Ascending aorta (tissue), 2 donors: Measurements from ENCODE around the gene CFAP73. TPM values are rescaled to one million over a fixed set of nuclear protein-coding genes. Genes with fewer than 3 reads are reported as not detected.

ENCODE experiments used
- DNase-seq, 2 donors: peaks; one replicate each; pipeline ENCODE4 v3.0.0-alpha.2; 2019; ENCODE audit warnings: low spot score in 2 of 2
- H3K27ac ChIP-seq, 2 donors: fragments of 200-600 bp; sonication (generic); one replicate each; pipeline ENCODE4 v1.5.1; 2016 to 2017; ENCODE audit warnings: mild to moderate bottlenecking in 1 of 2
- H3K27me3 ChIP-seq: fragments of 200-600 bp; sonication (generic); one replicate; pipeline ENCODE4 v1.5.1; 2017
- H3K36me3 ChIP-seq, 2 donors: fragments of 200-600 bp; sonication (generic); one replicate each; pipeline ENCODE4 v1.5.1; 2016
- H3K4me1 ChIP-seq, 2 donors: fragments of 200-600 bp; sonication (generic); one replicate each; pipeline ENCODE4 v1.5.1; 2016 to 2017; ENCODE audit warnings: mild to moderate bottlenecking in 1 of 2
- H3K4me3 ChIP-seq, 2 donors: fragments of 200-600 bp; sonication (generic); one replicate each; pipeline ENCODE4 v1.5.1; 2016 to 2017; ENCODE audit warnings: mild to moderate bottlenecking in 1 of 2
- H3K9me3 ChIP-seq, 2 donors: fragments of 200-600 bp; sonication (generic); one replicate each; pipeline ENCODE4 v1.5.1; 2016
- CTCF ChIP-seq, 3 experiments: fragments of 200-600 bp in 2 of 3; fragments of 450-650 bp in 1 of 3; sonication (generic) in 2 of 3; IDR thresholded peaks; one replicate each; pipeline ENCODE4 v1.5.1; 2016 to 2019; ENCODE audit warnings: antibody characterized with exemption in 3 of 3, mild to moderate bottlenecking in 1 of 3, moderate library complexity in 1 of 3
- intact Hi-C: fragments of 100-400 bp; cut with DNase I; formaldehyde crosslinking; loops from one replicate; pipeline ENCODE4 v1.15.1; 2023
- total RNA-seq: library from RNA; depleted of rRNA; stranded (reverse); fragments of >200 nt; gene quantifications from one replicate; pipeline ENCODE4 v1.1.0, GENCODE V29; 2016

Gene CFAP73
- total RNA-seq, 1 donor from 2014 or later, result not detected

GRCh38 chr12:113195598-113195997 lies 46.1 kb downstream of the CFAP73 start:
- DNase-seq, result no peak
- Histone ChIP-seq H3K27ac (peak overlapping the region; percentile 78 to 88), H3K36me3 (peaks cover 5 to 13% of the 10 kb centered on the region in 2 donors), H3K27me3 (no peaks in the 10 kb centered on the region), H3K4me1 (peaks cover 9 to 21% of the 10 kb centered on the region in 2 donors), H3K4me3 (no peak overlapping the region), H3K9me3 (no peaks in the 10 kb centered on the region)
- intact Hi-C loops, result loop anchor here (2.0 kb wide), 1 partner anchor 139 kb away; the partner anchor contains the start of gene SLC8B1
- no peak for TF ChIP-seq CTCF (IDR thresholded peaks at IDR 0.05)

DNA sequence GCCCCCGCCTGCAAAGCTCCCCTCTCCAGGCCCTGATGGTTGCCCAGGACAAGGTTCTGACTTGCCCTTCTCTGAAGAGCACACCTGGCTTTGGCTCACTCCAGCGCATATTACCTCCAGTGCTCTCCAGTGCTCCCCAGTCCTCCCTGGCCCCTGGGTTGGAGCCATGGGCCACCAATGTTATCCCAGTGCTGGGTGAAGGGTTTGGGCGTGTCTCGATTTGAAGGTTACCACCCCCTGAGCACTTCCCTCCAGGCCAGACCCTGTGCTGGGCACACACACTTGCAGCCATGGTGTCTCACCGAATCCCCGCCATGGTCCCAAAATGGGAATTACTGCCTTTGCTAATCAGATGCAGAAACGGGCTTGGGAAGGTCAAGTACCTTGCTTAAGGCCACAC lies 47.1 kb downstream of the CFAP73 start:
- DNase-seq, result no peak
- H3K27me3 ChIP-seq, result no peaks in the 10 kb centered on the region
- no peak overlapping the region for H3K4me3 ChIP-seq
- intact Hi-C loops, result loop anchor here (2.0 kb wide), 3 partner anchors 18 to 102 kb away; no protein-coding TSS in a partner anchor
- TF ChIP-seq CTCF (IDR thresholded peaks at IDR 0.05), result no peak
- H3K27ac ChIP-seq, result peak overlapping the region; percentile 28 to 37
- H3K36me3 ChIP-seq, result peaks cover 4 to 7% of the 10 kb centered on the region in 2 donors
- peaks cover 9 to 21% of the 10 kb centered on the region in 2 donors for H3K4me1 ChIP-seq
- H3K9me3 ChIP-seq, result no peaks in the 10 kb centered on the region

DNA sequence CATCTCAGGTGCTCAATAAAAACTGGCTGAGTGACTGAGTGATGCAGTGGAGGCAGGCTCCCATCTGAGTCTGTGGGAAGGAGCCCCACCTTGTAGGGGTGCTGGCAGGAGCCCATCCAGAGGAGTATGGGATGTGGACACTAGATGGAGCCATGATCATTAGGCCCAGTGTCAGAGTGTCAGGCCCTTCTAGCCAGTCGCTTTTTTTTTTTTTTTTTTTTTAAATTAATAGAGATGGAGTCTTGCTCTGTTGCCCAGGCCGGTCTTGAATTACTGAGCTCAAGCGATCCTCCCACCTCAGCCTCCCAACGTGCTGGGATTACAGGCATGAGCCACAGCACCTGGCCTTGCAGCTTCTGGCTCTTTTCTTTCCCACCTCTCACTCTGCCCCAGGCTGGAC lies 47.5 kb downstream of the CFAP73 start:
- DNase-seq, result peak in 1 of 2 donors; percentile 90
- Histone ChIP-seq H3K27ac (peak overlapping the region in 1 of 2 donors; percentile 37), H3K4me1 (peaks cover 9 to 21% of the 10 kb centered on the region in 2 donors), H3K4me3 (no peak overlapping the region), H3K27me3 (no peaks in the 10 kb centered on the region), H3K36me3 (peaks cover under 1 to 3% of the 10 kb centered on the region in 2 donors), H3K9me3 (no peaks in the 10 kb centered on the region)
- peak; percentile 49 to 76 (median 68) for TF ChIP-seq CTCF (IDR thresholded peaks at IDR 0.05)
- intact Hi-C loops, result loop anchor here (1.0 to 2.0 kb wide), 4 partner anchors 18 to 102 kb away; no protein-coding TSS in a partner anchor

- Histone ChIP-seq H3K4me3 (no peak overlapping the region), H3K36me3 (no peaks in the 10 kb centered on the region), H3K27ac (no peak overlapping the region), H3K27me3 (no peaks in the 10 kb centered on the region), H3K9me3 (no peaks in the 10 kb centered on the region), H3K4me1 (peaks cover 9 to 21% of the 10 kb centered on the region in 2 donors)
- intact Hi-C loops, result loop anchor here (1.0 to 2.0 kb wide), 4 partner anchors 17 to 101 kb away; no protein-coding TSS in a partner anchor
- DNase-seq, result no peak
- TF ChIP-seq CTCF (IDR thresholded peaks at IDR 0.05), result no peak
Measured at GRCh38 chr12:113197518-113198077, 48.1 kb downstream of the CFAP73 start.

DNA sequence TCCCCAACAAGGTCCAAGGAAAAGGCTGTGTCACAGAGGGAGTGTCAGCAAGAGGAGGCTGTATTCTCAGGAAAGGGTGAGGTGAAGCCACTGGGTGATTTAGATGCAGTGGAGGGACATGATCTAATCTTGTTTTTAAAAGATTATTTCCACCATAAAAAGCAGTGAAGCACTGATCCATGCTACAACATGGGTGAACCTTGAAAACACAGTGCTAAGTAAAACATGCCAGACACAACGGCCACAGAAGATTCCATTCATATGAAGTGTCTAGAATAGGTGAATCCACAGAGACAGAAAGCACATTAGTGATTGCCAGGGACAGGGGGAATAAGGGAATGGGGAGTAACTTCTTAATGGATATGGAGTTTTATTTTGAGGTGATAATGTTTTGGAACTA lies 48.8 kb downstream of the CFAP73 start:
- TF ChIP-seq CTCF (IDR thresholded peaks at IDR 0.05), result no peak
- H3K9me3 ChIP-seq, result no peaks in the 10 kb centered on the region
- no peaks in the 10 kb centered on the region for H3K36me3 ChIP-seq
- H3K4me3 ChIP-seq, result no peak overlapping the region
- intact Hi-C loops, result no loop called here
- no peaks in the 10 kb centered on the region for H3K27me3 ChIP-seq
- no peak overlapping the region for H3K27ac ChIP-seq
- peaks cover 6 to 21% of the 10 kb centered on the region in 2 donors for H3K4me1 ChIP-seq
- DNase-seq, result no peak
